Karpas-422 (cell line): Measurements from ENCODE around the gene PIR. TPM values are rescaled to one million over a fixed set of nuclear protein-coding genes. Genes with fewer than 3 reads are reported as not detected.
A peak's percentile ranks its signal among the peaks of the same experiment; 100 is the strongest.

ENCODE experiments used
- DNase-seq: peaks from one replicate; pipeline ENCODE4 v3.0.0-alpha.2; 2015
- H2AFZ ChIP-seq: fragments of 200-600 bp; sonication (generic); 2 replicates; pipeline ENCODE4 v1.6.1; 2014; ENCODE audit warnings: antibody characterized with exemption, low read length, mixed read lengths
- H3K27ac ChIP-seq: fragments of 200-600 bp; sonication (generic); 2 replicates; pipeline ENCODE4 v1.5.1; 2014; ENCODE audit warnings: mild to moderate bottlenecking, low read length, moderate library complexity
- H3K27me3 ChIP-seq: fragments of 200-600 bp; sonication (generic); 2 replicates; pipeline ENCODE4 v1.6.1; 2014; ENCODE audit warnings: low read length, mixed read lengths
- H3K36me3 ChIP-seq: fragments of 200-600 bp; sonication (generic); 2 replicates; pipeline ENCODE4 v1.6.1; 2014; ENCODE audit warnings: low read length, mixed read lengths; ENCODE audit not compliant: insufficient read depth
- H3K4me1 ChIP-seq: fragments of 200-600 bp; sonication (generic); 2 replicates; pipeline ENCODE4 v1.6.1; 2014; ENCODE audit warnings: mild to moderate bottlenecking, low read length, mixed read lengths
- H3K4me2 ChIP-seq: fragments of 200-600 bp; sonication (generic); 2 replicates; pipeline ENCODE4 v1.6.1; 2014; ENCODE audit warnings: low read length, low read depth, mild to moderate bottlenecking; ENCODE audit not compliant: poor library complexity, severe bottlenecking
- H3K4me3 ChIP-seq: fragments of 200-600 bp; sonication (generic); 2 replicates; pipeline ENCODE4 v1.5.1; 2014; ENCODE audit warnings: mild to moderate bottlenecking, antibody characterized with exemption, low read length, mixed read lengths
- H3K79me2 ChIP-seq: fragments of 200-600 bp; sonication (generic); 2 replicates; pipeline ENCODE4 v1.6.1; 2014; ENCODE audit warnings: mild to moderate bottlenecking, low read length, mixed read lengths
- H3K9ac ChIP-seq: fragments of 200-600 bp; sonication (generic); 2 replicates; pipeline ENCODE4 v1.6.0; 2014; ENCODE audit warnings: low read length
- H3K9me2 ChIP-seq: fragments of 200-600 bp; sonication (generic), shearing (Covaris generic); replicated peaks from 2 replicates; pipeline ENCODE4 v1.6.0; 2014; ENCODE audit warnings: mild to moderate bottlenecking, low read length, moderate library complexity; ENCODE audit not compliant: insufficient read depth
- H3K9me3 ChIP-seq: fragments of 300-700, 200-600 bp; sonication (generic); 2 replicates; pipeline ENCODE4 v1.6.1; 2014; ENCODE audit warnings: low read length, mixed read lengths
- H4K20me1 ChIP-seq: fragments of 200-600 bp; sonication (generic); 2 replicates; pipeline ENCODE4 v1.6.1; 2014; ENCODE audit warnings: mild to moderate bottlenecking, antibody characterized with exemption, low read length, low read depth; ENCODE audit not compliant: insufficient read depth
- total RNA-seq: library from RNA; depleted of rRNA; stranded (reverse); fragments of >200 nt; shearing (Covaris generic); gene quantifications from 2 replicates; pipeline ENCODE4 v1.2.3, GENCODE V29; 2014; ENCODE audit warnings: low replicate concordance; rRNA removed

The PIR gene
- total RNA-seq, result 0.72 TPM in 1 of 2 replicates, not detected in the other

GRCh38 chrX:15493118-15493962 lies at the start of gene PIR:
Gene PIR, minus strand, starts transcription at chrX:15493333. Its CDS starts 2,076 bp downstream, at chrX:15491257.
- no peak within 1 kb of the TSS for H3K4me2 ChIP-seq
- no peaks in the 10 kb centered on the region for H3K27me3 ChIP-seq
- no peaks in the 10 kb centered on the region for H3K9me3 ChIP-seq
- H4K20me1 ChIP-seq, result no peaks in the 10 kb centered on the region
- no peak within 1 kb of the TSS for H2AFZ ChIP-seq
- no peaks in the 10 kb centered on the region for H3K9me2 ChIP-seq
- no peak within 1 kb of the TSS for H3K4me3 ChIP-seq
- no peaks in the 10 kb centered on the region for H3K79me2 ChIP-seq
- no peak for DNase-seq
- H3K36me3 ChIP-seq, result no peaks in the 10 kb centered on the region
- peaks cover 8% of the 10 kb centered on the region for H3K4me1 ChIP-seq
- no peak within 1 kb of the TSS for H3K27ac ChIP-seq
- H3K9ac ChIP-seq, result no peak within 1 kb of the TSS

GRCh38 chrX:15530318-15530717 lies 37.2 kb upstream of the PIR start:
- DNase-seq, result peak; percentile 56
- no peaks in the 10 kb centered on the region for H3K27me3 ChIP-seq
- 0 out of 2 replicates have a peak overlapping the region, but pooled peaks have one; percentile 13 for H3K9ac ChIP-seq
- peaks cover 8% of the 10 kb centered on the region; the same call in 1 of the 2 replicates for H3K36me3 ChIP-seq
- H3K4me3 ChIP-seq, result no peak overlapping the region
- peak overlapping the region; percentile 28 for H3K4me2 ChIP-seq
- H2AFZ ChIP-seq, result no peak overlapping the region; the same call in 1 of the 2 replicates
- H3K27ac ChIP-seq, result no peak overlapping the region
- no peaks in the 10 kb centered on the region for H3K9me3 ChIP-seq
- H4K20me1 ChIP-seq, result no peaks in the 10 kb centered on the region
- no peaks in the 10 kb centered on the region for H3K79me2 ChIP-seq
- peaks cover 64% of the 10 kb centered on the region for H3K4me1 ChIP-seq
- H3K9me2 ChIP-seq, result no peaks in the 10 kb centered on the region

- DNase-seq, result no peak
- H3K9me2 ChIP-seq, result no peaks in the 10 kb centered on the region
- no peaks in the 10 kb centered on the region for H3K79me2 ChIP-seq
- H3K27me3 ChIP-seq, result no peaks in the 10 kb centered on the region
- no peak overlapping the region for H3K4me3 ChIP-seq
- peaks cover 8% of the 10 kb centered on the region; the same call in 1 of the 2 replicates for H3K36me3 ChIP-seq
- no peak overlapping the region for H2AFZ ChIP-seq
- H3K9me3 ChIP-seq, result no peaks in the 10 kb centered on the region
- H3K9ac ChIP-seq, result no peak overlapping the region
- peaks cover 74% of the 10 kb centered on the region for H3K4me1 ChIP-seq
- H3K4me2 ChIP-seq, result no peak overlapping the region
- H4K20me1 ChIP-seq, result no peaks in the 10 kb centered on the region
- H3K27ac ChIP-seq, result no peak overlapping the region
Measured at GRCh38 chrX:15529165-15529564, 36.0 kb upstream of the PIR start.

- Histone ChIP-seq H2AFZ (no peak overlapping the region), H3K9me2 (no peaks in the 10 kb centered on the region), H3K27me3 (no peaks in the 10 kb centered on the region), H3K27ac (peak overlapping the region; percentile 89), H3K9ac (peak overlapping the region; percentile 38), H3K36me3 (peaks cover 22% of the 10 kb centered on the region; the same call in 1 of the 2 replicates), H3K79me2 (no peaks in the 10 kb centered on the region), H3K4me2 (peak overlapping the region; percentile 70), H3K4me1 (peaks cover 81% of the 10 kb centered on the region), H4K20me1 (no peaks in the 10 kb centered on the region), H3K4me3 (peak overlapping the region; percentile 41), H3K9me3 (no peaks in the 10 kb centered on the region)
- DNase-seq, result peak; percentile 93
Measured at GRCh38 chrX:15525664-15526416, 32.7 kb upstream of the PIR start.

- Histone ChIP-seq H3K4me2 (peak overlapping the region; percentile 70), H3K9me3 (peaks cover 1% of the 10 kb centered on the region; the same call in 1 of the 2 replicates), H3K36me3 (peaks cover 32% of the 10 kb centered on the region; the same call in 1 of the 2 replicates), H3K9me2 (no peaks in the 10 kb centered on the region), H3K79me2 (no peaks in the 10 kb centered on the region), H3K9ac (no peak overlapping the region), H2AFZ (no peak overlapping the region), H3K4me3 (no peak overlapping the region), H4K20me1 (no peaks in the 10 kb centered on the region), H3K27me3 (no peaks in the 10 kb centered on the region), H3K27ac (peak overlapping the region; percentile 89), H3K4me1 (peaks cover 79% of the 10 kb centered on the region)
- DNase-seq, result no peak
Measured at GRCh38 chrX:15524417-15524816, 31.3 kb upstream of the PIR start.

GRCh38 chrX:15523088-15523487 lies 30.0 kb upstream of the PIR start:
- H3K9me3 ChIP-seq, result peaks cover 4% of the 10 kb centered on the region; the same call in 1 of the 2 replicates
- H3K4me2 ChIP-seq, result no peak overlapping the region

GRCh38 chrX:15522464-15522863 lies 29.3 kb upstream of the PIR start:
- Histone ChIP-seq H3K36me3 (peaks cover 40% of the 10 kb centered on the region; the same call in 1 of the 2 replicates), H2AFZ (no peak overlapping the region), H3K4me3 (no peak overlapping the region)

More at GRCh38 chrX:15523088-15523487, 30.0 kb upstream of the PIR start:
- DNase-seq, result no peak
- Histone ChIP-seq H3K4me3 (no peak overlapping the region), H4K20me1 (no peaks in the 10 kb centered on the region), H3K79me2 (no peaks in the 10 kb centered on the region), H3K36me3 (peaks cover 39% of the 10 kb centered on the region; the same call in 1 of the 2 replicates), H3K9me2 (no peaks in the 10 kb centered on the region), H3K4me1 (peaks cover 73% of the 10 kb centered on the region), H2AFZ (no peak overlapping the region), H3K9ac (no peak overlapping the region), H3K27me3 (no peaks in the 10 kb centered on the region), H3K27ac (no peak overlapping the region)

GRCh38 chrX:15515931-15516330 lies 22.8 kb upstream of the PIR start:
- Histone ChIP-seq H3K4me2 (no peak overlapping the region), H3K4me3 (no peak overlapping the region), H3K27ac (no peak overlapping the region), H3K27me3 (no peaks in the 10 kb centered on the region), H3K36me3 (peaks cover 35% of the 10 kb centered on the region; the same call in 1 of the 2 replicates), H2AFZ (no peak overlapping the region), H3K4me1 (peaks cover 62% of the 10 kb centered on the region), H3K9me3 (peaks cover 4% of the 10 kb centered on the region; the same call in 1 of the 2 replicates), H3K79me2 (no peaks in the 10 kb centered on the region), H3K9ac (no peak overlapping the region), H4K20me1 (no peaks in the 10 kb centered on the region), H3K9me2 (no peaks in the 10 kb centered on the region)
- DNase-seq, result no peak

More at GRCh38 chrX:15522464-15522863, 29.3 kb upstream of the PIR start:
- Histone ChIP-seq H3K4me1 (peaks cover 67% of the 10 kb centered on the region), H3K27ac (no peak overlapping the region), H3K9me2 (no peaks in the 10 kb centered on the region), H3K4me2 (no peak overlapping the region), H3K9me3 (peaks cover 4% of the 10 kb centered on the region; the same call in 1 of the 2 replicates), H4K20me1 (no peaks in the 10 kb centered on the region), H3K79me2 (no peaks in the 10 kb centered on the region), H3K27me3 (no peaks in the 10 kb centered on the region), H3K9ac (no peak overlapping the region)
- DNase-seq, result no peak
